A549 (cell line): ENCODE measurements around the gene OTUD3. TPM values are rescaled to one million over a fixed set of nuclear protein-coding genes. Genes with fewer than 3 reads are reported as not detected.

Source experiments
- ATAC-seq, 2 experiments: fragments of 200-7000 bp in 1 of 2; fragments of >200 bp in 1 of 2; cut with Nextera tagmentation in 1 of 2; cut with Tn5 transposase in 1 of 2; 3 replicates each; pipeline versions ENCODE4 v1.8.0 to v1.9.1; 2018 to 2020; ENCODE audit warnings: mild to moderate bottlenecking in 1 of 2, moderate library complexity in 1 of 2
- CTCF ChIA-PET: fragments of 300-600 bp; sonication (Branson Sonifier 250); formaldehyde crosslinking; extraction: SDS; loops from one replicate; lab custom pipeline; 2021; ENCODE audit warnings: antibody characterized with exemption, inconsistent platforms; lab: Yijun Ruan, JAX
- POLR2A ChIA-PET: fragments of 350-600 bp; formaldehyde crosslinking; extraction: SDS; loops from one replicate; lab custom pipeline; 2021; ENCODE audit warnings: antibody characterized with exemption, inconsistent platforms; lab: Yijun Ruan, JAX
- DNase-seq, 2 experiments: peaks; one replicate each; pipeline versions ENCODE4 v3.0.0 to v3.0.0-alpha.2; 2011 to 2016; ENCODE audit warnings: low read depth in 1 of 2, low spot score in 1 of 2
- FAIRE-seq: peaks from 2 replicates; lab custom pipeline; 2011; peaks lifted over from hg19 to GRCh38; lab: Jason Lieb, UNC
- H3K27ac ChIP-seq, 2 experiments: fragments of >200 bp; sonication (Bioruptor Twin); formaldehyde crosslinking; 3 replicates each; pipeline ENCODE4 v1.5.1; 2016 to 2017
- H3K4me1 ChIP-seq: fragments of >200 bp; sonication (Bioruptor Twin); formaldehyde crosslinking; 3 replicates; pipeline ENCODE4 v1.6.1; 2016
- H3K4me2 ChIP-seq: fragments of >200 bp; sonication (Bioruptor Twin); formaldehyde crosslinking; 3 replicates; pipeline ENCODE4 v1.6.1; 2016
- H3K4me3 ChIP-seq: fragments of >200 bp; sonication (Bioruptor Twin); formaldehyde crosslinking; 3 replicates; pipeline ENCODE4 v1.5.1; 2016
- H3K9me3 ChIP-seq: fragments of >200 bp; sonication (Bioruptor Twin); formaldehyde crosslinking; 3 replicates; pipeline ENCODE4 v1.6.1; 2016
- ATOH8 ChIP-seq: fragments of 250-450 bp; sonication (Bioruptor Pico); IDR thresholded peaks from 2 replicates; pipeline ENCODE4 v1.5.0; 2020; ENCODE audit warnings: low read depth, mild to moderate bottlenecking, moderate library complexity
- CBX2 ChIP-seq: fragments of 200-600 bp; sonication (generic); IDR thresholded peaks from 2 replicates; pipeline ENCODE4 v1.6.1; 2016; ENCODE audit warnings: low read depth, mild to moderate bottlenecking, borderline replicate concordance
- CHD2 ChIP-seq: fragments of 150-350 bp; IDR thresholded peaks from 2 replicates; pipeline ENCODE4 v1.6.1; 2014; ENCODE audit warnings: low read length; ENCODE audit not compliant: partially characterized antibody
- CHD4 ChIP-seq: fragments of 200-600 bp; sonication (generic); IDR thresholded peaks from 2 replicates; pipeline ENCODE4 v1.6.1; 2016; ENCODE audit warnings: antibody characterized with exemption, mild to moderate bottlenecking, borderline replicate concordance
- E2F6 ChIP-seq: IDR thresholded peaks from 2 replicates; pipeline ENCODE4 v1.6.1; 2012; ENCODE audit warnings: low read depth, borderline replicate concordance
- EHMT2 ChIP-seq: fragments of 200-600 bp; sonication (generic); IDR thresholded peaks from 2 replicates; pipeline ENCODE4 v1.6.1; 2016; ENCODE audit warnings: antibody characterized with exemption, low read depth, mild to moderate bottlenecking, moderate library complexity
- ELK1 ChIP-seq: fragments of 150-350 bp; IDR thresholded peaks from 2 replicates; pipeline ENCODE4 v1.6.1; 2014; ENCODE audit warnings: low read depth, mild to moderate bottlenecking, low read length
- FOSB ChIP-seq: fragments of 250-450 bp; sonication (Bioruptor Pico); IDR thresholded peaks from 2 replicates; pipeline ENCODE4 v1.5.0; 2020; ENCODE audit warnings: mild to moderate bottlenecking, moderate library complexity
- FOSL2 ChIP-seq, 2 experiments: fragments of 450-650 bp in 1 of 2; fragments of >200 bp in 1 of 2; sonication (Bioruptor Twin) in 1 of 2; formaldehyde crosslinking; IDR thresholded peaks; 2 replicates each; pipeline versions ENCODE4 v1.5.0 to v1.6.1; 2016 to 2020; ENCODE audit warnings: mild to moderate bottlenecking in 1 of 2, moderate library complexity in 1 of 2
- GATA3 ChIP-seq: IDR thresholded peaks from 2 replicates; pipeline ENCODE4 v1.6.1; 2012; ENCODE audit warnings: borderline replicate concordance
- HDAC2 ChIP-seq: fragments of 200-600 bp; sonication (generic); IDR thresholded peaks from 2 replicates; pipeline ENCODE4 v1.6.1; 2016
- HEYL ChIP-seq: fragments of 250-450 bp; sonication (Bioruptor Pico); IDR thresholded peaks from 2 replicates; pipeline ENCODE4 v1.8.0; 2021; ENCODE audit warnings: mild to moderate bottlenecking, moderate library complexity
- HOXB13 ChIP-seq: fragments of 250-450 bp; sonication (Bioruptor Pico); IDR thresholded peaks from 2 replicates; pipeline ENCODE4 v1.5.0; 2020; ENCODE audit warnings: low read depth, mild to moderate bottlenecking, moderate library complexity
- HOXB5 ChIP-seq: fragments of 250-450 bp; sonication (Bioruptor Pico); IDR thresholded peaks from 2 replicates; pipeline ENCODE4 v1.5.0; 2020; ENCODE audit warnings: mild to moderate bottlenecking, moderate library complexity
- JUN ChIP-seq, 2 experiments: fragments of >200 bp; sonication (Bioruptor Twin); formaldehyde crosslinking; IDR thresholded peaks; 2 replicates in 1 of 2; 3 replicates in 1 of 2; pipeline ENCODE4 v1.6.1; 2016 to 2017
- KDM5A ChIP-seq: fragments of 200-600 bp; sonication (generic); IDR thresholded peaks from 2 replicates; pipeline ENCODE4 v1.6.1; 2016; ENCODE audit warnings: antibody characterized with exemption, mild to moderate bottlenecking
- MAFK ChIP-seq: fragments of 450-650 bp; IDR thresholded peaks from 2 replicates; pipeline ENCODE4 v1.6.1; 2014; ENCODE audit not compliant: partially characterized antibody
- MAX ChIP-seq: IDR thresholded peaks from 2 replicates; pipeline ENCODE4 v1.6.1; 2012
- NFE2L2 ChIP-seq: fragments of 150-350 bp; conservative IDR thresholded peaks from 2 replicates; pipeline ENCODE4 v1.6.1; 2014; ENCODE audit warnings: low read length
- NPAS2 ChIP-seq: fragments of 250-450 bp; sonication (Bioruptor Pico); IDR thresholded peaks from 2 replicates; pipeline ENCODE4 v1.8.0; 2022; ENCODE audit warnings: mild to moderate bottlenecking, moderate library complexity, borderline replicate concordance
- POLR2A ChIP-seq: IDR thresholded peaks from 2 replicates; pipeline ENCODE4 v1.6.1; 2012; ENCODE audit warnings: mild to moderate bottlenecking, low read length
- RAD21 ChIP-seq, 2 experiments: fragments of >200 bp in 1 of 2; sonication (Bioruptor Twin) in 1 of 2; formaldehyde crosslinking in 1 of 2; IDR thresholded peaks in 1 of 2; conservative IDR thresholded peaks in 1 of 2; 2 replicates in 1 of 2; 3 replicates in 1 of 2; pipeline ENCODE4 v1.6.1; 2012 to 2018; ENCODE audit warnings: inconsistent platforms in 1 of 2
- RNF2 ChIP-seq: fragments of 200-600 bp; sonication (generic); IDR thresholded peaks from 2 replicates; pipeline ENCODE4 v1.6.1; 2016; ENCODE audit warnings: low read depth, mild to moderate bottlenecking, antibody characterized with exemption, moderate library complexity, borderline replicate concordance
- TFCP2L1 ChIP-seq: fragments of 250-450 bp; sonication (Bioruptor Pico); IDR thresholded peaks from 2 replicates; pipeline ENCODE4 v1.5.0; 2021; ENCODE audit warnings: mild to moderate bottlenecking
- WGBS: methylation state at CpG from one replicate; pipeline ENCODE4 v1.1.6; 2017; ENCODE audit errors: missing lambda C conversion rate; 5-methylcytosine and 5-hydroxymethylcytosine counted together
- polyA plus RNA-seq, 4 experiments: library from polyadenylated mRNA; depleted of rRNA in 3 of 4; stranded (reverse); fragments of >200 nt; fragmentation: RNase III in 1 of 4; extraction: RNeasy Plus Mini Kit Qiagen cat#74134 plus additional on column Dnase treatment in 1 of 4; gene quantifications; 2 replicates in 3 of 4; 3 replicates in 1 of 4; pipeline ENCODE4 v1.2.3, GENCODE V29; 2011 to 2017
- TF ChIP-seq, protein P1 (sequence below): fragments of 250-450 bp; sonication (Bioruptor Pico); IDR thresholded peaks from 2 replicates; pipeline ENCODE4 v1.5.0; 2021; ENCODE audit warnings: mild to moderate bottlenecking, moderate library complexity, borderline replicate concordance

Gene OTUD3
- polyA plus RNA-seq, 2 of the 4 experiments (the other 2 are of a cell fraction): 3.5 to 4.9 TPM

DNA sequence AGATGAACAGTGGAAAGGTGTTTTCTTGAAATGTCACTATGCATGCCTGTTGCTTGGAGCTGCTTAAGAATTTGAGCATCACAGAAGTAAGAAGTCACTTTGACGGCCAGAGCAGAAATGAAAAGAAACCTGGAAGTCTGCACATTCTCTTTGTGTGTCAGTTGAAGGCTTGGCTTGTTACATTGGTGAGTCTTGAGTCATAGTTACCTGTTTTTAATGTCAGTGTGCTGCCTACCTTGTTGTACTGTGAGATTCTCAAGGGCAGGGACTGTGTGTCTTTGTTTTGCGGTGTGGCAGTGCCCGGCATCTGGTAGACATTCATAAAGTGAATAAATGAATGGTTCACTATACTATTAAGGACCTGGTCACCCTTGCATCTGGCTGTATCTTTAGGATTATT is 9.9 kb downstream of the OTUD3 start:
- TF ChIP-seq TFCP2L1 (CRISPR knock-in tag) (no peak), RNF2 (no peak), CHD2 (no peak), EHMT2 (no peak), MAFK (no peak), GATA3 (no peak), HOXB13 (CRISPR knock-in tag) (no peak), RAD21 (conservative IDR thresholded peaks at IDR 0.05 in 1 of 2, IDR thresholded peaks at IDR 0.05 in 1 of 2) (no peak), POLR2A (no peak), HOXB5 (CRISPR knock-in tag) (no peak), ATOH8 (CRISPR knock-in tag) (no peak), FOSB (no peak), KDM5A (no peak), JUN (IDR thresholded peaks at IDR 0.05) (no peak), HDAC2 (no peak)
- TF ChIP-seq, protein P1, sequence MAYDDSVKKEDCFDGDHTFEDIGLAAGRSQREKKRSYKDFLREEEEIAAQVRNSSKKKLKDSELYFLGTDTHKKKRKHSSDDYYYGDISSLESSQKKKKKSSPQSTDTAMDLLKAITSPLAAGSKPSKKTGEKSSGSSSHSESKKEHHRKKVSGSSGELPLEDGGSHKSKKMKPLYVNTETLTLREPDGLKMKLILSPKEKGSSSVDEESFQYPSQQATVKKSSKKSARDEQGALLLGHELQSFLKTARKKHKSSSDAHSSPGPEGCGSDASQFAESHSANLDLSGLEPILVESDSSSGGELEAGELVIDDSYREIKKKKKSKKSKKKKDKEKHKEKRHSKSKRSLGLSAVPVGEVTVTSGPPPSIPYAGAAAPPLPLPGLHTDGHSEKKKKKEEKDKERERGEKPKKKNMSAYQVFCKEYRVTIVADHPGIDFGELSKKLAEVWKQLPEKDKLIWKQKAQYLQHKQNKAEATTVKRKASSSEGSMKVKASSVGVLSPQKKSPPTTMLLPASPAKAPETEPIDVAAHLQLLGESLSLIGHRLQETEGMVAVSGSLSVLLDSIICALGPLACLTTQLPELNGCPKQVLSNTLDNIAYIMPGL (CRISPR knock-in tag): no peak
- TF ChIP-seq, all 56 proteins: peak for 0
- WGBS: 93% methylated on average over 3 of the region's 3 CpGs
- H3K27ac ChIP-seq: no peak overlapping the region
- DNase-seq: no peak
- no peak overlapping the region for H3K4me2 ChIP-seq
- no peaks in the 10 kb centered on the region for H3K9me3 ChIP-seq
- no peak for ATAC-seq
- no peak overlapping the region for H3K4me3 ChIP-seq
- ChIA-PET CTCF (interaction anchor here (4.2 kb wide), 1 partner anchor 10 kb away, joined by 27 read pairs; the partner anchor contains the start of gene OTUD3), POLR2A (no interaction called here)
- FAIRE-seq: no peak
- H3K4me1 ChIP-seq: peaks cover 19% of the 10 kb centered on the region; the same call in 2 of the 3 replicates

DNA sequence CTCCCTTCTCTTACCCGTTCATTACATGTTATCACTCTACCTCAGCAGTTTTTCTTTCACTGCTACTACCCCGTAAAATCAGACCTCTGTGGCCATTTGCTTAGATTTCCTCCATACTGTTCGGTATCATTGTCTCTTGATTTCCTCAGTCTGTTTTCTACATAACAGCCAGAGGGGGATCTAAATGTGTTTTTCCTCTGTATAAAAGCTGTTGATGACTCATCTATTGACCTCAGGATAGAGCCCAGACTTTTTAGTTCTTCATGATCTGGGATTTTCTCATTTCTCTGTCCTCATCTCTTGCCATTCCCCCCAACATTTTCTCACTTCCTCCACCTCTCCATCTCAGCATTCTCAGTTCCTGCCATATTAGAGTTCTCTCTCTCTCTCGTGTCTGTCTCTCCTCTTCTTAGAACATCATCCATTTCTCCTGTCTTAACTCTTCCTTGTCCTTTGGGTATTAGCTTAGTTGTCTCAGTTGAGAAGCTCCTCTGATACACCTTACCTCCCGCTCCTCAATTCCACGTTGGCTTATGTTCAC is 10.5 kb downstream of the OTUD3 start:
- no peaks in the 10 kb centered on the region for H3K9me3 ChIP-seq
- peak overlapping the region in 1 of 2 experiments; percentile 53; a peak in 1 of 6 replicates for H3K27ac ChIP-seq
- ChIA-PET CTCF (interaction anchor here (1.1 to 4.2 kb wide), 2 partner anchors 10 to 597 kb away, joined by 4 to 27 read pairs; partner anchors contain the start of gene OTUD3), POLR2A (no interaction called here)
- 95% methylated on average over 6 of the region's 6 CpGs for WGBS
- H3K4me3 ChIP-seq: no peak overlapping the region
- DNase-seq: no peak
- peaks cover 19% of the 10 kb centered on the region; the same call in 2 of the 3 replicates for H3K4me1 ChIP-seq
- FAIRE-seq: no peak
- TF ChIP-seq FOSL2 (IDR thresholded peaks at IDR 0.05) (no peak), FOSL2 (CRISPR knock-in tag; IDR thresholded peaks at IDR 0.05) (peak; percentile 49; the same call in 1 of the 2 replicates), JUN (IDR thresholded peaks at IDR 0.05) (no peak), NFE2L2 (no peak)
- no peak for ATAC-seq
- no peak overlapping the region for H3K4me2 ChIP-seq

DNA sequence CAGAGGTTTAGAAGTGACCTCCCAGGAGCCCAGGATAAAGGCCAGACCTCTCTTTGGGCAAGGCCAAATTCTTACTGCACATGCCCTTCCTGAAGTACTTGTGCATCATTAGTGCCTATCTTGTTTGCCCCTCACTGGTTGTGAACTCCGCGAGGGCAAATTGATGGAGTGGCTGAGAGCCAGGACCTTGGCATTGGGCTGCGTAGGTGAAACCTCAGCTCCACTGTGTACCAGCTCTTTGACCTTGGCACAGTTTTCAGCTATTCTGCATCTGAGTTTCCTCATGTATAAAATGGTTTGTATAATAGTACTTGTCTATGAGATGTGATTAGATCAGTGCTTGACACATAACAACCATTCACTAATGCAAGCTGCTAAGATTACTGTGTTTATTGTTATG is 11.5 kb downstream of the OTUD3 start:
- peak overlapping the region in 1 of 2 experiments; percentile 53; a peak in 2 of 6 replicates for H3K27ac ChIP-seq
- ChIA-PET CTCF (interaction anchor here (0.8 to 4.2 kb wide), 5 partner anchors 11 to 596 kb away, joined by 3 to 27 read pairs (median 4); partner anchors contain the start of gene OTUD3), POLR2A (interaction anchor here (2.2 kb wide), 1 partner anchor 12 kb away, joined by 10 read pairs; the partner anchor contains the start of gene OTUD3)
- H3K4me1 ChIP-seq: peaks cover 19% of the 10 kb centered on the region; the same call in 2 of the 3 replicates
- no peak for FAIRE-seq
- DNase-seq: no peak
- no peak overlapping the region for H3K4me3 ChIP-seq
- WGBS: 92% methylated on average over 3 of the region's 3 CpGs
- no peaks in the 10 kb centered on the region for H3K9me3 ChIP-seq
- H3K4me2 ChIP-seq: peak overlapping the region; percentile 2; the same call in 1 of the 3 replicates
- ATAC-seq: no peak
- TF ChIP-seq, protein P1 (CRISPR knock-in tag): no peak
- no peak for TF ChIP-seq CBX2
- TF ChIP-seq GATA3: no peak
- TF ChIP-seq HEYL (CRISPR knock-in tag): no peak
- no peak for TF ChIP-seq FOSL2 (IDR thresholded peaks at IDR 0.05)
- TF ChIP-seq FOSL2 (CRISPR knock-in tag; IDR thresholded peaks at IDR 0.05): no peak
- no peak for TF ChIP-seq NPAS2 (CRISPR knock-in tag)
- TF ChIP-seq ELK1: no peak
- no peak for TF ChIP-seq HOXB5 (CRISPR knock-in tag)
- no peak for TF ChIP-seq CHD4
- no peak for TF ChIP-seq TFCP2L1 (CRISPR knock-in tag)
- no peak for TF ChIP-seq MAX
- TF ChIP-seq JUN (IDR thresholded peaks at IDR 0.05): no peak
- no peak for TF ChIP-seq E2F6
